Right renal cortex interstitium (tissue), 3 donors: ENCODE measurements around the gene LAMA3. TPM values are rescaled to one million over a fixed set of nuclear protein-coding genes. Genes with fewer than 3 reads are reported as not detected.

Experiments
- DNase-seq, 3 donors: peaks; one replicate each; pipeline ENCODE4 v3.0.0-alpha.2; 2013; ENCODE audit warnings: low read depth in 3 of 3, low spot score in 2 of 3
- polyA plus RNA-seq, 3 donors: library from polyadenylated mRNA; unstranded; fragments of 120-200 nt; gene quantifications; one replicate each; pipeline ENCODE4 v1.2.1, GENCODE V29; 2013; ENCODE audit not compliant: insufficient read length in 3 of 3

LAMA3 gene
- polyA plus RNA-seq, 3 donors = 1.6 to 2.6 (median 1.8) TPM

- no peak for DNase-seq
Measured at GRCh38 chr18:23953984-23954383, 264.7 kb downstream of the LAMA3 start.

- DNase-seq = no peak
Measured at GRCh38 chr18:23956483-23956882, 267.2 kb downstream of the LAMA3 start.

- no peak for DNase-seq
Measured at GRCh38 chr18:23958036-23958435, 268.8 kb downstream of the LAMA3 start.

- DNase-seq = no peak
Measured at GRCh38 chr18:23963443-23964165, 274.4 kb downstream of the LAMA3 start.

GRCh38 chr18:23964282-23965238, 275.3 kb downstream of the LAMA3 start:
- no peak for DNase-seq

GRCh38 chr18:23966909-23967308, 277.7 kb downstream of the LAMA3 start:
- no peak for DNase-seq

- no peak for DNase-seq
Measured at GRCh38 chr18:23967321-23968089, 278.3 kb downstream of the LAMA3 start.

GRCh38 chr18:23968638-23969604, 279.7 kb downstream of the LAMA3 start:
- DNase-seq = no peak

- DNase-seq = no peak
Measured at GRCh38 chr18:23969664-23970063, 280.4 kb downstream of the LAMA3 start.

- no peak for DNase-seq
Measured at GRCh38 chr18:23970161-23971096, 281.2 kb downstream of the LAMA3 start.

GRCh38 chr18:23971097-23971440, 281.8 kb downstream of the LAMA3 start:
- DNase-seq = no peak

GRCh38 chr18:23971666-23972230, 282.5 kb downstream of the LAMA3 start:
- DNase-seq = no peak

- no peak for DNase-seq
Measured at GRCh38 chr18:23972453-23972852, 283.2 kb downstream of the LAMA3 start.

- no peak for DNase-seq
Measured at GRCh38 chr18:23977103-23977502, 287.9 kb downstream of the LAMA3 start.

- DNase-seq = no peak
Measured at GRCh38 chr18:23977719-23978483, 288.6 kb downstream of the LAMA3 start.

GRCh38 chr18:23981369-23981980, 292.2 kb downstream of the LAMA3 start:
- no peak for DNase-seq
